Neutrophil (primary cell): ENCODE measurements around the gene PPP6R2.

Experiments
- H3K27ac ChIP-seq: fragments of 200-600 bp; sonication (generic); 2 replicates; pipeline ENCODE4 v1.5.1; 2016; ENCODE audit warnings: mild to moderate bottlenecking, moderate library complexity
- H3K27me3 ChIP-seq: fragments of 200-600 bp; sonication (generic); 2 replicates; pipeline ENCODE4 v1.6.0; 2016; ENCODE audit warnings: mild to moderate bottlenecking
- H3K36me3 ChIP-seq: fragments of 200-600 bp; sonication (generic); 2 replicates; pipeline ENCODE4 v1.5.1; 2017
- H3K4me1 ChIP-seq, 2 experiments: fragments of 200-600 bp in 1 of 2; sonication (generic) in 1 of 2; 1 replicate in 1 of 2; 2 replicates in 1 of 2; pipeline versions ENCODE4 v1.5.1 to v1.6.1; 2013 to 2016; ENCODE audit warnings: low read depth in 1 of 2, low read length in 1 of 2, mild to moderate bottlenecking in 1 of 2, moderate library complexity in 1 of 2; ENCODE audit not compliant: control insufficient read depth in 1 of 2, insufficient read depth in 1 of 2
- H3K4me3 ChIP-seq, 2 experiments: fragments of 200-600 bp in 1 of 2; sonication (generic) in 1 of 2; 1 replicate in 1 of 2; 2 replicates in 1 of 2; pipeline ENCODE4 v1.5.1; 2013 to 2016; ENCODE audit warnings: low read depth in 1 of 2, low read length in 1 of 2, mild to moderate bottlenecking in 1 of 2, moderate library complexity in 1 of 2
- H3K9me3 ChIP-seq: fragments of 200-600 bp; sonication (generic); 2 replicates; pipeline ENCODE4 v1.5.1; 2016
- CTCF ChIP-seq: fragments of 200-600 bp; sonication (generic); IDR thresholded peaks from 2 replicates; pipeline ENCODE4 v1.5.1; 2016; ENCODE audit warnings: antibody characterized with exemption

The PPP6R2 gene

GRCh38 chr22:50301581-50301991, 41.5 kb upstream of the PPP6R2 start:
- no peak overlapping the region for H3K27ac ChIP-seq
- H3K4me3 ChIP-seq, result no peak overlapping the region
- no peak for TF ChIP-seq CTCF
- no peaks in the 10 kb centered on the region for H3K36me3 ChIP-seq
- no peaks in the 10 kb centered on the region for H3K9me3 ChIP-seq
- peaks cover 100% of the 10 kb centered on the region for H3K27me3 ChIP-seq
- peaks cover 0 to 10% of the 10 kb centered on the region in 2 experiments for H3K4me1 ChIP-seq

GRCh38 chr22:50302041-50302541, 41.0 kb upstream of the PPP6R2 start:
- Histone ChIP-seq H3K27me3 (peaks cover 100% of the 10 kb centered on the region), H3K27ac (no peak overlapping the region), H3K36me3 (no peaks in the 10 kb centered on the region), H3K9me3 (no peaks in the 10 kb centered on the region), H3K4me3 (no peak overlapping the region), H3K4me1 (peaks cover 0 to 13% of the 10 kb centered on the region in 2 experiments)
- no peak for TF ChIP-seq CTCF

GRCh38 chr22:50302564-50302963, 40.6 kb upstream of the PPP6R2 start:
- Histone ChIP-seq H3K27ac (no peak overlapping the region), H3K9me3 (no peaks in the 10 kb centered on the region), H3K27me3 (peaks cover 100% of the 10 kb centered on the region), H3K4me3 (no peak overlapping the region), H3K36me3 (no peaks in the 10 kb centered on the region), H3K4me1 (peaks cover 0 to 17% of the 10 kb centered on the region in 2 experiments)
- TF ChIP-seq CTCF, result no peak

- peaks cover 0 to 17% of the 10 kb centered on the region in 2 experiments for H3K4me1 ChIP-seq
- no peaks in the 10 kb centered on the region for H3K9me3 ChIP-seq
- H3K27ac ChIP-seq, result no peak overlapping the region
- H3K4me3 ChIP-seq, result no peak overlapping the region
- H3K27me3 ChIP-seq, result peaks cover 100% of the 10 kb centered on the region
- no peak for TF ChIP-seq CTCF
- no peaks in the 10 kb centered on the region for H3K36me3 ChIP-seq
These were observed 39.6 kb upstream of the PPP6R2 start for GRCh38 chr22:50303515-50303847.

GRCh38 chr22:50303848-50304527, 39.1 kb upstream of the PPP6R2 start:
- Histone ChIP-seq H3K27ac (no peak overlapping the region), H3K4me3 (no peak overlapping the region), H3K4me1 (peaks cover 0 to 17% of the 10 kb centered on the region in 2 experiments), H3K9me3 (no peaks in the 10 kb centered on the region), H3K27me3 (peaks cover 100% of the 10 kb centered on the region), H3K36me3 (no peaks in the 10 kb centered on the region)
- no peak for TF ChIP-seq CTCF
